ENCODE results near the gene HIGD1C. TPM values are rescaled to one million over a fixed set of nuclear protein-coding genes. Genes with fewer than 3 reads are reported as not detected.
"Not testable (repeated sequence)": the region's sequence is repeated elsewhere in the genome, so short reads cannot be mapped to it uniquely, and the experiment has no call there.

Gene HIGD1C
- polyA plus RNA-seq (ENCODE audit: insufficient read length in 3 of 3), result not detected
- long read RNA-seq, donor 1, result 0 reads
- long read RNA-seq, donor 2, result 0 reads
- long read RNA-seq, donor 3, partial matches to known transcripts, result 10 of 10 reads
- long read RNA-seq, donor 3, other reads (novel, unspliced or antisense), result 0 of 10 reads
- long read RNA-seq, donor 4, result 0 reads
- long read RNA-seq, donor 5, result 0 reads
- long read RNA-seq, donor 6, result 0 reads
- long read RNA-seq, donor 7, result 0 reads
- long read RNA-seq, donor 8, result 0 reads
- long read RNA-seq, donor 9, result 0 reads
- long read RNA-seq, donor 10, result 0 reads
- long read RNA-seq, donor 11, partial matches to known transcripts, result 5 of 5 reads
- long read RNA-seq, donor 11, other reads (novel, unspliced or antisense), result 0 of 5 reads
- long read RNA-seq, donor 12, result 0 reads
- long read RNA-seq, donor 13, result 0 reads
- long read RNA-seq, donor 14, result 0 reads
- long read RNA-seq, donor 15, result 0 reads
- long read RNA-seq, donor 16, result 0 reads

DNA sequence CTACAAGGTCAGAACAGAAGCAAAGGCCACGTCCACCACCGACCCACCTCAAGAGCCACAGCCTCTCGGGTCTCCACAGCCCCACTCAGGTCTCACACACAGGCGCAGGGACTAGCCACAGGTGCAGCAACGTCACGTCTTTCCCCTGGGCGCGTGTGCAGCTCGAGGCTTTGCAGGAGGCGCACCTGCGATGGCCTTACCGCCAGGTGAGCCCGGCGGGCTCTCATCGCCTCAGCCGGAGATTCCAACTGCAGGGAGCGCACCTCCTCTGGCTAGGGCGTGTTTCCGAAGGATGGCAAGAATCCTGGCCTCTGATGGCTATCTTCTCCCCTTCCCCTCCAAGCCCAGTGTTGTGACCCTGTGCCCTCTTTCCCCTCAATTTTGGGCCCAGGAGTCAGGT is at the start of gene HIGD1C:
TSS of gene HIGD1C (plus strand) at position 35 of the 400 bp plus-strand sequence. CDS start 1,455 bp downstream, outside the sequence.
- DNase-seq (ENCODE audit: extremely low read depth in 1 of 11, low read depth in 9 of 11, low spot score in 4 of 11), result no peak

DNA sequence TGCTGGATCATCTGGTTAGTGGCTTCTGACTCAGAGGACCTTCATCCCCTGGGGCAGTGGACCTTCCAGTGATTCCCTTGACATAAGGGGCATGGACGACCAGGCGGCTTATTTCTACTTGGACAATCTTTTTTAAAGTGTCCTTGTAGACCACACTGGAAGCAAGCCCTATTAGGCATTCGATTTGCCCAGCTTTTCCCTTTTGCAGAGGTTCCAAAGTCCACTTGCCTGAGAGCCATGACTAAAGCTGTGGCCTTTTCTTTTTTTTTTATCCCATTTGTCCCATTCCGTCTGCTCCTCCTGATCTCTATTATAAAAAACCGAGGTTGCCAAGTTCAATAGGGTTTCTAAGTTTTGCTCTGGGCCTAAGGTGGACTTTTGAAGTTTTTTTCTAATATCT is 43.9 kb upstream of the HIGD1C start:
- DNase-seq (ENCODE audit: extremely low read depth in 1 of 11, low read depth in 9 of 11, low spot score in 4 of 11), result not testable (repeated sequence)

DNA sequence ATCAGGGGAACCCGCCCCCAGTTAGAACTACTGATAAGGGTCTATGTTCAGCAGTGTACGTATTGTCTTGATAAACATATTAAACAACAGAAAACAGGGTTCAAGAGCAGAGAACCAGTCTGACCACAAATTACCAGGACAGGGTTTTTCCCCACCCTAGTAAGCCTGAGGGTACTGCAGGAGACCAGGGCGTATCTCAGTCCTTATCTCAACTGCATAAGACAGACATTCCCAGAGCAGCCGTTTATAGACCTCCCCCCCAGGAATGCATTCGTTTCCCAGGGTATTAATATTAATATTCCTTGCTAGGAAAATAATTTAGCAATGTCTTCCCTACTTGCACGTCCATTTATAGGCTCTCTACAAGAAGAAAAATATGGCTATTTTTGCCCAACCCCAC is 40.0 kb upstream of the HIGD1C start:
- DNase-seq (ENCODE audit: extremely low read depth in 1 of 11, low read depth in 9 of 11, low spot score in 4 of 11), result not testable (repeated sequence)

DNA sequence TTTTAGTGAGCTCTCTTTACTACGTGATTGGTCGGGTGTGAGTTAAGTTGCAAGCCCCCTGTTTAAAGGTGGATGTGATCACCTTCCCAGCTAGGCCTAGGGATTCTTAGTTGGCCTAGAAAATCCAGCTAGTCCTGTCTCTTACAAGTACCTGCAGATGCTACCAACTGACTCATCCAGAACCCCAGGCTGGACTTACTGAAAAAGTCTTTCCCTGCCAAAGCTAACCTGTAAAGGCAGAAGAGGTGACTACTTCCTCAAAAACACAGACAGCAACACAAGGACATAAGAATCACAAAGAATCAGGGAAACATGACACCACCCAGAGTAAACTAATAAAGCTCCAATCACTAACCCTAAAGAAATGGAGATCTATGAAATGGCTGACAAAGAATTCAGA is 39.1 kb upstream of the HIGD1C start:
- no peak for DNase-seq (ENCODE audit: extremely low read depth in 1 of 11, low read depth in 9 of 11, low spot score in 4 of 11)

DNA sequence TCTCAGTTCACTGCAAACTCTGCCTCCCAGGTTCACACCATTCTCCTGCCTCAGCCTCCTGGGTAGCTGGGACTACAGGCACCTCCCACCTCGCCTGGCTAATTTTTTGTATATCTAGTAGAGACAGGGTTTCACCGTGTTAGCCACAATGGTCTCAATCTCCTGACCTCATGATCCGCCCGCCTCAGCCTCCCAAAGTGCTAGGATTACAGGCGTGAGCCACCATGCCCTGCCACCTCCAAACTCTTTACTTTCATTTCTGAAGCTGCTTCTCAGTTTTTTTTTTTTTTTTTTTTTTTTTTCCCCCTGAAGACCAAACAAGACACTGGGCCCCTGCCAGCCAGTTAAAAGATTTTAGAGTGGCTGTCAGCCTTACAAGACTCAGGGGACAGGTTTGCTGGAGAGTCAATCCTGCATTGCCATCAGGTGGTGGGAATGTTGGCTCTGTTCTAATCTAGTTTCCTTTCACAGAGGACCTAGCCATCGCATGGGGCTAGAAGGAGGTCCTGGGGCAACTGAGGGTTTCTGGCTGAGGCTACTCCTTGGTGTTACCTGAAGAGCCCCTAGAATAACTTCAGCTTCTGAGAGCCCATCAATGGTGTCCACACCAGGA is 37.4 kb upstream of the HIGD1C start:
- DNase-seq (ENCODE audit: extremely low read depth in 1 of 11, low read depth in 9 of 11, low spot score in 4 of 11), result no peak

DNA sequence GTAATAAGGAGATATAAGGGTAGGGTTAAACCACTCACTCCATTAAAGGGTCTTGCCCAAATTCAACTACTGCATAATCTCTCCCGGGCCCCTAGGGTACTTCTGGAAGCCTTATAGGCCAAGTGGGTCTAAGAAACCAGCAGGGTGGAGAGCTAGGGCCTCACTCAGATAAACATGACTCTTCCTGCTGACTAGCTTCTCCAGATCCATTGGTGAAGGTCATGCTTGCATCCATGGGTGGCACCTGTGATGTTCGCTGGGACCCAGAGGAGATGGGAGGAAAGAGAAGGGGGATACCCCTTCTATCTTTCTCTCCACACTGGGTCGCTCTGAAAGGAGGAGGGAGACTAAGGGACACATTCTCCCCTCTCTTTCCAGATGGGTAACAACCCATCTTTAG is 36.1 kb upstream of the HIGD1C start:
- no peak for DNase-seq (ENCODE audit: extremely low read depth in 1 of 11, low read depth in 9 of 11, low spot score in 4 of 11)

DNA sequence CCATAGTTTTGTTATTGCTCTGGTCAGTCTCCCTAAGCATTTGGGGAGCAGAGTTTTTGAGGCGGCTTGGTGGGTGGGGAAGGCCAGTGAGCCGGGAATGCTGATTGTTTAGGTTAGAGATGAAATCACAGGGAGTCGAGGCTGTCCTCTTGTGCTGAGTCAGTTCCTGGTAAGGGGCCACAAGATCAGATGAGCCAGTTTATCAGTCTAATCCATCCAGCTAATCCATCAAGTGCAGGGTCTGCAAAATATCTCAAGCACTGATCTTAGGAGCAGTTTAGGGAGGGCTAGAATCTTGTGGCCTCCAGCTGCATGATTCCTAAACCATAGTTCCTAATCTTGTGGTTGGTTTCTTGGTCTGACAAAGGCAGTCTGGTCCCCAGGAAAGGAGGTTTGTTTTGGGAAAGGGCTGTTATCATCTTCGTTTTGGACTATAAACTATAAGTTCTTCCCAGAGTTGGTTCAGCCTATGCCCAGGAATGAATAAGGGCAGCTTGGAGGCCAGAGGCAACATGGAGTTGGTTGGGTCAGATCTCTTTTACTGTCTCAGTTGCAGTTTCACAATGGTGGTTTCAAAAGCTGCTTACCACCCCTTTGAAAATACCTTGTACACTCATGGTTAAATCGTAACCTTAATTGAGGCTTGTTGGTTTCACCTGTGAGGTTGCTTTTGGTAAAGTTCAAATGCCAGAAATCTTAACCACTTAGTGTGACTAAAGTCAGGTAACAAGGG is 33.6 kb upstream of the HIGD1C start:
- DNase-seq (ENCODE audit: extremely low read depth in 1 of 11, low read depth in 9 of 11, low spot score in 4 of 11), result no peak

DNA sequence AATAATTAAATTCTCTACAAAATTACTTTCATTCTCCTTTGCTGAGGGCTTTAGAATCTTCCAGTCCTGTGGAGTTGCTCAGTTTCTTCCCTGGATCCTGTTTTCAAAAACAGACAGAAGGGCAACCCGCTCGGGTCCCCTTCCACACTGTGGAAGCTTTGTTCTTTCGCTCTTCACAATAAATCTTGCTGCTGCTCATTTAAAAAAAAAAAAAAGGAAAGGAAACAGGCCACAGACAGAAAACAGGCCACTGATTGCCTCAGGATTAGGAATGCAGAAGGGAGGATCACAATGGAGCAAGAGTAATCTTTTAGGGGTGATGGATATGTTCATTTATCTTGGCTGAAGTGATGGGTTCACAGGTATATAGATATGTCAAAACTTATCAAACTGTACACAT is 29.5 kb upstream of the HIGD1C start:
- no peak for DNase-seq (ENCODE audit: extremely low read depth in 1 of 11, low read depth in 9 of 11, low spot score in 4 of 11)

DNA sequence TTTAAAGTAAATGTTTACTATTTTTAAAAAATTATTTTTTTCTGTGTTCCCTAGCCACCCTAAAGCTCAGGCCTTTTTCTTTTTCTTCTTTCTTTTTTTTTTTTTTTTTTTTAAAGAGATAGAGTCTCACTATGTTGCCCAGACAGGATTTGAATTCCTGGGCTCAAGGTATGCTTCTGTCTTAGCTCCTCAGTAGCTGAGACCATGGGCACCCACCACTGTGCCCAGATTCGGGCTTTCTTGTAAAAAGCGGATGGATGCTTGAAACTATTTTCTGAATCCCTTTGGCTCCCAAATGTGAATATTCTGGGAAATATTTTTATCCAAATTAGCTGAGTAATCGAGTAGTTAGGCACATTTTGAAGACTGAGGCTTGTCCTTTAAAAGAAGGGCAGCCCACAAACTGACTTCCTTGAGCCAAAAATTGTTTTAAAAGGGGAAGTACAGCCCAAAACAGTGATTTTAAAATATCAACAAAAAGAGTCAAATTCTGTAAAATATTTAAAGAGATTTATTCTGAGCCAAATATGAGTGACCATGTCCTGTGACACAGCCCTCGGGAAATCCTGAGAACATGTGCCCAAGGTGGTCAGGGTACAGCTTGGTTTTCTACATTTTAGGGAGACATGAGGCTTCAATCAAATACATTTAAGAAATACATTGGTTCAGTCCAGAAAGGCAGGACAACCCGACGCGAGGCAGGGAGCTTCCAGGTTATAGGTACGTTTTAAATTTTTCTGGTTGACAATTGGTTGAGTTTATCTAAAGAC is 28.8 kb upstream of the HIGD1C start:
- DNase-seq (ENCODE audit: extremely low read depth in 1 of 11, low read depth in 9 of 11, low spot score in 4 of 11), result no peak

DNA sequence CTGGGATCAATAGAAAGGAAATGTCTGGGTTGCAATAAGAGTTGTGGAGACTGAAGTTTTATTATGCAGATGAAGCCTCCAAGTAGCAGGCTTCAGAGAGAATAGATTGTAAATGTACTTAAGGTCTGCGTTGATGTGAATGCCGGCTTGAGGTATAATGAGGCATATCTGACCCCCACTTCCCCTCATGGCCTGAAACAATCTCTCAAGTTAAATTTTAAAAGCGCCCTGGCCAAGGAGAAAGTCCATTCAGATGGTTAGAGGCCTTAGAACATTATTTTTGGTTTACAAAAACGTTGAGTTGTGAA is 28.3 kb upstream of the HIGD1C start:
- peak in 2 of 11 donors; percentile 33 to 39 for DNase-seq (ENCODE audit: extremely low read depth in 1 of 11, low read depth in 9 of 11, low spot score in 4 of 11)

DNA sequence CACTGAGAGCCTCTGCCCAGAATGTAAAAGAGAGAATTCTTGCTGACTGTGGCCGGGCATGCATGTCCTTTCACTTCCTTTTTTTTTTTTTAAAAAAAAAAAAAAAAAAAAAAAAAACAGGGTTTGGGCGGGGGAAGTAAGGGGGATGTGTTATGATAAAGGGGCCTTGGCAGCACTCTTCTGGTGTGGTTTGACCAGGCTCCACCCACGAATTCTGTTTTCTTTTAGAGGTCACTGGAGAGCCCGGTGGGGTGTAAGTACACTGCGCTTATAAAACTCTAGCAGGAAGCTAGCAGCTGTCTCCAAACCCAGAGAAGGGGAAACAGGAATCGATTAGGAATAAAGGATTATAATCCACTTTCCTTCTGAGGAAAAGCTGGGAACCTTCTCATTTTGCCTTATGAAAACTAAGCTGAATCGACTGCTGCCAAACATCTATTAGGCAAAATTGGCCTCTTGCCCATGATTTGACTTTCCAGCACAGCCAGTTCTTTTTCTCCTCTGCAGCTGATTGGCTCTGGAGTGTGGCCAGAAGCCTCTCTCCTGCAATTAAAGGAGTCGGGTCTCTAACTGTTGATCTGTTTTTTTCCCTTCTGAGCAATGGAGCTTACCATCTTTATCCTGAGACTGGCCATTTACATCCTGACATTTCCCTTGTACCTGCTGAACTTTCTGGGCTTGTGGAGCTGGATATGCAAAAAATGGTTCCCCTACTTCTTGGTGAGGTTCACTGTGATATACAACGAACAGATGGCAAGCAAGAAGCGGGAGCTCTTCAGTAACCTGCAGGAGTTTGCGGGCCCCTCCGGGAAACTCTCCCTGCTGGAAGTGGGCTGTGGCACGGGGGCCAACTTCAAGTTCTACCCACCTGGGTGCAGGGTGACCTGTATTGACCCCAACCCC is 27.7 kb upstream of the HIGD1C start:
- peak; percentile 60 to 87 (median 78) for DNase-seq (ENCODE audit: extremely low read depth in 1 of 11, low read depth in 9 of 11, low spot score in 4 of 11)

DNA sequence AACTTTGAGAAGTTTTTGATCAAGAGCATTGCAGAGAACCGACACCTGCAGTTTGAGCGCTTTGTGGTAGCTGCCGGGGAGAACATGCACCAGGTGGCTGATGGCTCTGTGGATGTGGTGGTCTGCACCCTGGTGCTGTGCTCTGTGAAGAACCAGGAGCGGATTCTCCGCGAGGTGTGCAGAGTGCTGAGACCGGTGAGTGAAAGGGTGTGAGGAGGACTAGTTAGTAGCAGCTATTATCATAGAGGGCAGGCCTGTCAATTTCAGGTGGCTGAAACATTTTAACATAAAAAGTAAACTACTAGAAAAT is 27.0 kb upstream of the HIGD1C start:
- DNase-seq (ENCODE audit: extremely low read depth in 1 of 11, low read depth in 9 of 11, low spot score in 4 of 11), result no peak

DNA sequence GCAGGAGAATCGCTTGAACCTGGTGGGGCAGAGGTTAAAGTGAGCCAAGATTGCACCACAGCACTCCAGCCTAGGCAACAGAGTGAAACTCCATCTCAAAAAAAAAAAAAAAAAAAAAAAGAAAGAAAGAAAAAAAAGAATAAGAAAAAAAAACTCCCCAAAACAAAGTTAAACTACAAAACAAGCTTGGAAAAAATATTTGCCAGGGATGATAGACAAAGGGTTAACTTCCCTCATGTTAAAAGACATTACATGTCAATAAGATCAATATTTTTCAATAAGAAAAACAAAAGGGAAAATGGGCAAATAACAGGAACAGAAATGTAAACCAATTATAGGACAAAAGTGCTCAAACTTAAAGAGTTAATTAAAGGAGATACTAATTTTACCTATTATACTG is 26.4 kb upstream of the HIGD1C start:
- DNase-seq (ENCODE audit: extremely low read depth in 1 of 11, low read depth in 9 of 11, low spot score in 4 of 11), result no peak

DNA sequence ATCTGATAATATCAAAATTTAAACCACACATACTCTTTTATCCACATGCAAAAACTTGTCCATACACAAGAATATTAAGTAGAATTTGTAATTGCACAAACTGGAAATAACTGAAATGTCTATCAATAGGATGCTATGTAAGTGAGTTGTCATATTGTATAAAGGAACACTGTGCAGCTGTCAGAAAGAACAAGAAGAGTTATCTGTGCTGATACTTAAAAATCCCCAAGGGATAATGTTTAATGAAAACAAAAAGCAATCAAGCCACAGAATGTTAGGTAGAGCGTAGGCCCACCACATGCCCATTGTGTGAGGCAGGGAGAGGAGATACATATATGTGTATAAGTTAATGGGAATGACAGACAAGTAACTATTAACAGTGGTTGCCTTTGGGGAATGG is 25.9 kb upstream of the HIGD1C start:
- no peak for DNase-seq (ENCODE audit: extremely low read depth in 1 of 11, low read depth in 9 of 11, low spot score in 4 of 11)

DNA sequence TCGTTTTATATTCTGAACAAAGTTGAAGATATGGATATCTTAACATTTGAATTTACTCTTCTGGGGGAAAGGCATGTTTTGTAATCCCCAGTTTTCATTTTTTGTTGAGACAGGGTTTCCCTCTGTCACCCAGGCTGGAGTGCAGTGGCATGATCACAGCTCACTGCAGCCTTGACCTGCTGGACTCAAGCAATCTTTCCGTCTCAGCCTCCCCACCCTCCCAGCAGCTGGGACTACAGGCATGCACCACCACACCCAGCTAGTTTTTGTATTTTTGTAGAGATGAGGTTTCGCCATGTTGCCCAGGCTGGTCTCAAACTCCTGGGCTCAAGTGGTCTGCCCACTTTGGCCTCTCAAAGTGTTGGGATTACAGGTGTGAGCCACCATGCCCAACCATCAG is 25.4 kb upstream of the HIGD1C start:
- DNase-seq (ENCODE audit: extremely low read depth in 1 of 11, low read depth in 9 of 11, low spot score in 4 of 11), result not testable (repeated sequence)

DNA sequence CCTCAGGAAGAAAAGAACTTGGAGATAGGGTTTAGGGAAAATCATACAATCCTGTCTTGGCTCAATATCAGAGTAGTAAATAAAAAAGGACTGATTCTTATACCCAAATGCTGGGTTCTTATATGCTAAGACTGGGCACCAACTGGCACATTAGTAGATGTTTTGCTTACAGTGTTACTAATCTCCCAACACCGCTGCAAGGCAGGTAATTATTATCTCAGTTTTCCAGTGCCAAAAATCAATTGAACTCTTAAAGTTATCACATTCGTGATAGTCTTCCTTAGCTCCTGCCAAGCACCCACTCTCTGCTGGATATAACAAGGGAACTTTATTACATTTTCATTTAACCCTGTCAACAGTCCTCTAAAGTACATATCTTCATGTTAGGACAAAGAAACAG is 25.0 kb upstream of the HIGD1C start:
- no peak for DNase-seq (ENCODE audit: extremely low read depth in 1 of 11, low read depth in 9 of 11, low spot score in 4 of 11)

DNA sequence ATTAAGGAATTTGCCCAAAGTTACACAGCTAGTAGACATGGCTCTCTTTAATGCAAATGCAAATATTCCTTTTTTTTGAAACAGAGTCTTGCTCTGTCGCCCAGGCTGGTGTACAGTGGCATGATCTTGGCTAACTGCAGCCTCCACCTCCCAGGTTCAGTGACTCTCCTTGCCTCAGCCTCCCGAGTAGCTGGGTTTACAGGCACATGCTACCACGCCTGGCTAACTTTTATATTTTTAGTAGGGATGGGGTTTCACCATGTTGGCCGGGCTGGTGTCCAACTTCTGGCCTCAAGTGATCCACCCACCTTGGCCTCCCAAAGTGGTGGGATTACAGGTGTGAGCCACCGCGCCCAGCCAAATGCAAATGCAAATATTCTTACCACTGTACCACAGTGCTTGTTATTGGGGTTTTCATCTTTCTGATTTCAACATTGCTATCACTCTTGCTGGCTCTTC is 24.5 kb upstream of the HIGD1C start:
- DNase-seq (ENCODE audit: extremely low read depth in 1 of 11, low read depth in 9 of 11, low spot score in 4 of 11), result no peak

DNA sequence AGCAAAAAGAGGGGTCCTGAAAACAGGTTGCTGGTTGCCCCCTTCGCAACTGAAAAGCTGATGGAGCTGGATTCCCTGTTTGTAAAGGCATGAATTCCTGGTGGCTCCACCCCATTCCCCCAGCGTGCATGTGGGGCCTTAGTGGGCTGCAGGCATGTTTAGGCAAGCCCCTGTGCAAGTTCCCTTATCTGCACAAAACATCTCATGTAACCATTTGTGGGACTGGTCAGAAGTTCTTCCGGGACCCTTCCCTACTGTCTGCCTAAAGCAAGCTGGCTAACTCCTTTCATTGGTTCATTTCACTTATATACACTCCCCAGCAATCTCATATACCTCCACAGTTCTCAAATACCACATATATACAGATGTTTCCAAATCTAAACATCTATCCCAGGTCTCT is 24.0 kb upstream of the HIGD1C start:
- no peak for DNase-seq (ENCODE audit: extremely low read depth in 1 of 11, low read depth in 9 of 11, low spot score in 4 of 11)

DNA sequence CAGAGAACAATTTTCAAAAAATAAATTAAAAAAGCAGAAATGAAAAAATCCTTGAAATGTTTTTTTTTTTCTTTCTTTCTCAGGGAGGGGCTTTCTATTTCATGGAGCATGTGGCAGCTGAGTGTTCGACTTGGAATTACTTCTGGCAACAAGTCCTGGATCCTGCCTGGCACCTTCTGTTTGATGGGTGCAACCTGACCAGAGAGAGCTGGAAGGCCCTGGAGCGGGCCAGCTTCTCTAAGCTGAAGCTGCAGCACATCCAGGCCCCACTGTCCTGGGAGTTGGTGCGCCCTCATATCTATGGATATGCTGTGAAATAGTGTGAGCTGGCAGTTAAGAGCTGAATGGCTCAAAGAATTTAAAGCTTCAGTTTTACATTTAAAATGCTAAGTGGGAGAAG is 22.5 kb upstream of the HIGD1C start:
- DNase-seq (ENCODE audit: extremely low read depth in 1 of 11, low read depth in 9 of 11, low spot score in 4 of 11), result no peak
